CD14-positive monocyte (primary cell): ENCODE data around the gene TMEM135. TPM values are rescaled to one million over a fixed set of nuclear protein-coding genes. Genes with fewer than 3 reads are reported as not detected.

Experiments
- DNase-seq, 3 donors: peaks; one replicate each; pipeline ENCODE4 v3.0.0-alpha.2; 2011 to 2022
- H2AFZ ChIP-seq: 2 replicates; pipeline ENCODE4 v1.6.0; 2012; ENCODE audit warnings: mild to moderate bottlenecking, low read depth, low read length, inconsistent platforms; ENCODE audit not compliant: insufficient read depth, poor library complexity, severe bottlenecking
- H3K27ac ChIP-seq, 2 donors: 1 replicate in 1 of 2; 2 replicates in 1 of 2; pipeline ENCODE4 v1.5.1; 2012 to 2013; ENCODE audit warnings: low read length in 2 of 2, control low read depth in 1 of 2, inconsistent platforms in 1 of 2, low read depth in 1 of 2, mild to moderate bottlenecking in 1 of 2
- H3K27me3 ChIP-seq, 2 donors: one replicate each; pipeline versions ENCODE4 v1.6.0 to v1.6.1; 2011 to 2013; ENCODE audit warnings: low read length in 2 of 2; ENCODE audit not compliant: control insufficient read depth in 2 of 2, insufficient read depth in 2 of 2
- H3K36me3 ChIP-seq, 2 donors: replicated peaks in 1 of 2; 1 replicate in 1 of 2; 2 replicates in 1 of 2; pipeline versions ENCODE4 v1.5.1 to v1.6.1; 2012 to 2013; ENCODE audit warnings: low read length in 2 of 2, control low read depth in 1 of 2, inconsistent platforms in 1 of 2, mild to moderate bottlenecking in 1 of 2; ENCODE audit not compliant: insufficient read depth in 2 of 2, control insufficient read depth in 1 of 2
- H3K4me1 ChIP-seq, 2 donors: 1 replicate in 1 of 2; 2 replicates in 1 of 2; pipeline versions ENCODE4 v1.5.1 to v1.6.1; 2012 to 2013; ENCODE audit warnings: low read length in 2 of 2, control low read depth in 1 of 2, inconsistent platforms in 1 of 2, mild to moderate bottlenecking in 1 of 2, moderate library complexity in 1 of 2; ENCODE audit not compliant: insufficient read depth in 2 of 2, control insufficient read depth in 1 of 2
- H3K4me2 ChIP-seq: replicated peaks from 2 replicates; pipeline ENCODE3; 2012; ENCODE audit warnings: low read length, moderate library complexity, mild to moderate bottlenecking; ENCODE audit not compliant: poor library complexity, severe bottlenecking; ENCODE audit errors: extremely low read depth
- H3K4me3 ChIP-seq, 3 experiments: fragments of 200-600 bp in 1 of 3; sonication (generic) in 1 of 3; replicated peaks in 1 of 3; 1 replicate in 2 of 3; 2 replicates in 1 of 3; pipeline ENCODE4 v1.5.1; 2011 to 2013; ENCODE audit warnings: low read length in 3 of 3, mild to moderate bottlenecking in 3 of 3, control low read depth in 2 of 3, low read depth in 2 of 3, inconsistent platforms in 1 of 3, moderate library complexity in 1 of 3
- H3K79me2 ChIP-seq: 2 replicates; pipeline ENCODE4 v1.6.0; 2012; ENCODE audit warnings: mild to moderate bottlenecking, control low read depth, inconsistent platforms, low read length, moderate library complexity; ENCODE audit not compliant: insufficient read depth
- H3K9ac ChIP-seq: 2 replicates; pipeline ENCODE4 v1.6.0; 2017; ENCODE audit warnings: low read length, mild to moderate bottlenecking; ENCODE audit not compliant: insufficient read depth, poor library complexity, severe bottlenecking
- H3K9me3 ChIP-seq, 2 donors: replicated peaks in 1 of 2; 1 replicate in 1 of 2; 2 replicates in 1 of 2; pipeline versions ENCODE4 v1.5.1 to v1.6.1; 2012 to 2013; ENCODE audit warnings: low read length in 2 of 2, control low read depth in 1 of 2; ENCODE audit not compliant: control insufficient read depth in 1 of 2, insufficient read depth in 1 of 2
- H4K20me1 ChIP-seq: 2 replicates; pipeline ENCODE4 v1.6.0; 2012; ENCODE audit warnings: mild to moderate bottlenecking, low read length, control low read depth, moderate library complexity; ENCODE audit not compliant: insufficient read depth
- H3K27ac Mint-ChIP-seq, 7 donors: one replicate each; pipeline ENCODE4 v1.8.0; 2020; ENCODE audit warnings: mild to moderate bottlenecking in 7 of 7, mixed read lengths in 7 of 7, moderate library complexity in 6 of 7, inconsistent platforms in 2 of 7
- H3K27me3 Mint-ChIP-seq, 3 donors: one replicate each; pipeline ENCODE4 v1.8.0; 2021 to 2022; ENCODE audit warnings: low read depth in 3 of 3, mild to moderate bottlenecking in 3 of 3, mixed read lengths in 3 of 3, moderate library complexity in 3 of 3, inconsistent platforms in 1 of 3
- H3K36me3 Mint-ChIP-seq, 2 donors: one replicate each; pipeline ENCODE4 v1.8.0; 2020; ENCODE audit warnings: mixed read lengths in 2 of 2, inconsistent platforms in 1 of 2, mild to moderate bottlenecking in 1 of 2
- H3K4me1 Mint-ChIP-seq: one replicate; pipeline ENCODE4 v1.8.0; 2020; ENCODE audit warnings: mild to moderate bottlenecking, mixed read lengths
- H3K4me3 Mint-ChIP-seq, 2 donors: one replicate each; pipeline ENCODE4 v1.8.0; 2020; ENCODE audit warnings: mild to moderate bottlenecking in 2 of 2, mixed read lengths in 2 of 2, moderate library complexity in 1 of 2
- H3K9me3 Mint-ChIP-seq, 7 donors: one replicate each; pipeline ENCODE4 v1.8.0; 2020 to 2022; ENCODE audit warnings: mixed read lengths in 7 of 7, mild to moderate bottlenecking in 6 of 7, moderate library complexity in 6 of 7, inconsistent platforms in 2 of 7
- WGBS: methylation state at CpG from one replicate; pipeline ENCODE4 v1.1.5; 2013; ENCODE audit warnings: missing lambda C conversion rate; ENCODE audit not compliant: insufficient coverage; 5-methylcytosine and 5-hydroxymethylcytosine counted together
- intact Hi-C, 2 donors: fragments of 100-400 bp; cut with micrococcal nuclease; formaldehyde crosslinking; loops; one replicate each; pipeline versions ENCODE4 v1.15.0 to v1.15.1; 2023
- polyA plus RNA-seq, 3 donors: library from polyadenylated mRNA; depleted of rRNA in 1 of 3; unstranded in 2 of 3; stranded (reverse) in 1 of 3; fragments of 300-500 nt in 2 of 3; fragments of >200 nt in 1 of 3; fragmentation: Illumina TruSeq in 2 of 3; gene quantifications; 1 replicate in 2 of 3; 2 replicates in 1 of 3; pipeline ENCODE4 v1.2.3, GENCODE V29; 2012 to 2021
- TF ChIP-seq, protein P1 (sequence below): fragments of 200-600 bp; IDR thresholded peaks from one replicate; pipeline ENCODE4 v1.8.0; 2022; ENCODE audit warnings: antibody characterized with exemption, mild to moderate bottlenecking

The TMEM135 gene
- polyA plus RNA-seq, 3 donors: 2.7 to 8.4 (median 5.9) TPM

DNA sequence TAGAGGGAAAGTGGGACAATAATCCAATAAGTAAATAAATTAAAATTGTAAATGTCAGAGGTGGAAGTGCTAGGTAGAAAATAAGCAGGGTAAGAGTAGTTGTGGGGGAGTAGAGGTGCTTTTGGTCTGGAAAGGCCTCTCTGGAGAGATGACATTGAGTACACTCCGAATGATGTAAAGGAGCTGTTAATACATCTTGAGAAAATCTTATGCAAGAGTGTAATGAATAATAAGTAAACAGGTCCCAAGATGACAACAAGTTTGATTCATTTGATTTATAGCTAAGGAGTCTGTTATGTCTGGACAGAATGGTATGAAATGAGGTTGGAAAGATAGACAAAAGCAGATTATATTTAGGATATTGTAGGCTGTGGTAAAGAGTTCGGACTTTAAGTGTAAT, 87.5 kb downstream of the TMEM135 start:
- no peak overlapping the region for H3K9ac ChIP-seq
- H3K27ac Mint-ChIP-seq: no peak overlapping the region
- no peaks in the 10 kb centered on the region for H3K79me2 ChIP-seq
- H3K4me3 ChIP-seq: no peak overlapping the region
- intact Hi-C loops: no loop called here
- H3K27me3 ChIP-seq: no peaks in the 10 kb centered on the region
- no peaks in the 10 kb centered on the region for H3K4me1 Mint-ChIP-seq
- WGBS: 93% methylated on average over 2 of the region's 2 CpGs
- no peak overlapping the region for H3K4me2 ChIP-seq
- H3K4me3 Mint-ChIP-seq: no peak overlapping the region
- TF ChIP-seq, protein P1, sequence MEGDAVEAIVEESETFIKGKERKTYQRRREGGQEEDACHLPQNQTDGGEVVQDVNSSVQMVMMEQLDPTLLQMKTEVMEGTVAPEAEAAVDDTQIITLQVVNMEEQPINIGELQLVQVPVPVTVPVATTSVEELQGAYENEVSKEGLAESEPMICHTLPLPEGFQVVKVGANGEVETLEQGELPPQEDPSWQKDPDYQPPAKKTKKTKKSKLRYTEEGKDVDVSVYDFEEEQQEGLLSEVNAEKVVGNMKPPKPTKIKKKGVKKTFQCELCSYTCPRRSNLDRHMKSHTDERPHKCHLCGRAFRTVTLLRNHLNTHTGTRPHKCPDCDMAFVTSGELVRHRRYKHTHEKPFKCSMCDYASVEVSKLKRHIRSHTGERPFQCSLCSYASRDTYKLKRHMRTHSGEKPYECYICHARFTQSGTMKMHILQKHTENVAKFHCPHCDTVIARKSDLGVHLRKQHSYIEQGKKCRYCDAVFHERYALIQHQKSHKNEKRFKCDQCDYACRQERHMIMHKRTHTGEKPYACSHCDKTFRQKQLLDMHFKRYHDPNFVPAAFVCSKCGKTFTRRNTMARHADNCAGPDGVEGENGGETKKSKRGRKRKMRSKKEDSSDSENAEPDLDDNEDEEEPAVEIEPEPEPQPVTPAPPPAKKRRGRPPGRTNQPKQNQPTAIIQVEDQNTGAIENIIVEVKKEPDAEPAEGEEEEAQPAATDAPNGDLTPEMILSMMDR: no peak
- no peaks in the 10 kb centered on the region for H3K27me3 Mint-ChIP-seq
- H2AFZ ChIP-seq: no peak overlapping the region
- no peak for DNase-seq
- H3K36me3 ChIP-seq: no peaks in the 10 kb centered on the region
- no peaks in the 10 kb centered on the region for H3K36me3 Mint-ChIP-seq
- no peaks in the 10 kb centered on the region for H3K4me1 ChIP-seq
- H3K27ac ChIP-seq: no peak overlapping the region
- no peaks in the 10 kb centered on the region for H3K9me3 Mint-ChIP-seq
- H3K9me3 ChIP-seq: no peaks in the 10 kb centered on the region
- no peaks in the 10 kb centered on the region for H4K20me1 ChIP-seq

DNA sequence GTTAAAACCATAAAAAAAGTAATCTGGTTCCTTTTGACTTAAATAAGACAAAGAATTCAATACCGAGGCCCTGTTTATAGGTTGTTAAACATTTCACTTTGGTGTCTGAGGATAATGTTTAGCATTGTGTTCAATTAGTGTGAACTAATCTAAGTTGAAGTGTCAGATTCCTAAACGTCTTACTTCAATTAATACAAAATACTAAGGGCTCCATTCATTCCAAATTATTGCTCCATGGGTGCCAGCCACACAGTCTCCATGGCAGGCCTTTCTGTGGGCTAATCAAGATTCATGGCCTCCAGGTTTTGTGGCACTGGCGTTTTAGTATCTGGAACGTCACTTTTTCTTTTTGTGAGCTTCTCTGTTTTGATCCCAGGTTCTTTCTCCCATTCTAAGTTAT, 89.4 kb downstream of the TMEM135 start:
- H4K20me1 ChIP-seq: no peaks in the 10 kb centered on the region
- Mint-ChIP-seq H3K9me3 (no peaks in the 10 kb centered on the region), H3K27me3 (no peaks in the 10 kb centered on the region), H3K36me3 (no peaks in the 10 kb centered on the region), H3K4me3 (no peak overlapping the region), H3K27ac (no peak overlapping the region), H3K4me1 (no peaks in the 10 kb centered on the region)
- DNase-seq: no peak
- H3K4me1 ChIP-seq: no peaks in the 10 kb centered on the region
- no peak overlapping the region for H3K9ac ChIP-seq
- WGBS: no CpG with 5 or more reads among the region's 4 CpGs
- no peak overlapping the region for H3K27ac ChIP-seq
- H3K4me2 ChIP-seq: no peak overlapping the region
- H3K9me3 ChIP-seq: peaks cover 0 to 3% of the 10 kb centered on the region in 2 donors
- intact Hi-C loops: no loop called here
- no peak overlapping the region for H2AFZ ChIP-seq
- TF ChIP-seq, protein P1: no peak
- no peak overlapping the region for H3K4me3 ChIP-seq
- no peaks in the 10 kb centered on the region for H3K79me2 ChIP-seq
- H3K27me3 ChIP-seq: no peaks in the 10 kb centered on the region
- no peaks in the 10 kb centered on the region for H3K36me3 ChIP-seq
